GM23338 (cell line): ENCODE measurements around the gene ANGPTL2. TPM values are rescaled to one million over a fixed set of nuclear protein-coding genes. Genes with fewer than 3 reads are reported as not detected.

ENCODE experiments used
- ATAC-seq: fragments of 200-7000 bp; cut with Tn5 transposase; 3 replicates; pipeline ENCODE4 v1.9.1; 2020
- DNase-seq: peaks from one replicate; pipeline ENCODE4 v3.0.0-alpha.2; 2015; ENCODE audit warnings: low spot score
- H2AFZ ChIP-seq: fragments of 200-600 bp; sonication (generic); 2 replicates; pipeline ENCODE4 v1.8.0; 2016; ENCODE audit warnings: antibody characterized with exemption, mild to moderate bottlenecking, moderate library complexity
- H3F3A ChIP-seq: fragments of 200-600 bp; sonication (generic); replicated peaks from 2 replicates; pipeline ENCODE4 v1.8.0; 2017; ENCODE audit warnings: antibody characterized with exemption, mixed run types, low read depth
- H3K27ac ChIP-seq: fragments of 200-600 bp; sonication (generic); 2 replicates; pipeline ENCODE4 v1.6.1; 2016; ENCODE audit warnings: low read depth
- H3K27me3 ChIP-seq: fragments of 200-600 bp; sonication (generic); 2 replicates; pipeline ENCODE4 v1.8.0; 2016; ENCODE audit warnings: mild to moderate bottlenecking, mixed run types, moderate library complexity; ENCODE audit not compliant: insufficient read depth
- H3K36me3 ChIP-seq: fragments of 200-600 bp; sonication (generic); 2 replicates; pipeline ENCODE4 v1.8.0; 2016; ENCODE audit warnings: mild to moderate bottlenecking; ENCODE audit not compliant: insufficient read depth
- H3K4me1 ChIP-seq: fragments of 200-600 bp; sonication (generic); 2 replicates; pipeline ENCODE4 v1.8.0; 2016; ENCODE audit warnings: mild to moderate bottlenecking, moderate library complexity; ENCODE audit not compliant: insufficient read depth
- H3K4me2 ChIP-seq: fragments of 200-600 bp; sonication (generic); 2 replicates; pipeline ENCODE4 v1.7.1; 2017; ENCODE audit warnings: mixed run types
- H3K4me3 ChIP-seq: fragments of 200-600 bp; sonication (generic); 2 replicates; pipeline ENCODE4 v1.6.1; 2016; ENCODE audit warnings: mixed run types
- H3K79me2 ChIP-seq: fragments of 200-600 bp; sonication (generic); replicated peaks from 2 replicates; pipeline ENCODE4 v1.8.0; 2017; ENCODE audit warnings: mild to moderate bottlenecking; ENCODE audit not compliant: insufficient read depth
- H3K9me2 ChIP-seq: fragments of 200-600 bp; sonication (generic); 2 replicates; pipeline ENCODE4 v1.8.0; 2017; ENCODE audit not compliant: insufficient read depth
- H4K20me1 ChIP-seq: fragments of 200-600 bp; sonication (generic); replicated peaks from 2 replicates; pipeline ENCODE4 v1.8.0; 2017; ENCODE audit warnings: mild to moderate bottlenecking; ENCODE audit not compliant: insufficient read depth
- H3K27ac Mint-ChIP-seq: 2 replicates; pipeline ENCODE4 v1.8.0; 2020; ENCODE audit warnings: inconsistent platforms, mild to moderate bottlenecking, moderate library complexity, mixed read lengths
- H3K27me3 Mint-ChIP-seq: 3 replicates; pipeline ENCODE4 v1.8.0; 2022; ENCODE audit warnings: low read depth, mild to moderate bottlenecking, moderate library complexity, mixed read lengths, inconsistent platforms; ENCODE audit not compliant: insufficient read depth, poor library complexity
- H3K36me3 Mint-ChIP-seq: 3 replicates; pipeline ENCODE4 v1.8.0; 2021; ENCODE audit warnings: low read depth, mild to moderate bottlenecking, inconsistent platforms, moderate library complexity, mixed read lengths
- H3K4me1 Mint-ChIP-seq: 3 replicates; pipeline ENCODE4 v1.8.0; 2020; ENCODE audit warnings: mild to moderate bottlenecking, inconsistent platforms, mixed read lengths
- H3K4me3 Mint-ChIP-seq: 3 replicates; pipeline ENCODE4 v1.8.0; 2021; ENCODE audit warnings: moderate library complexity, mild to moderate bottlenecking, inconsistent platforms, mixed read lengths
- H3K9me3 Mint-ChIP-seq: 3 replicates; pipeline ENCODE4 v1.8.0; 2020; ENCODE audit warnings: moderate library complexity, mild to moderate bottlenecking, inconsistent platforms, mixed read lengths
- CREB1 ChIP-seq: fragments of 250-450 bp; sonication (Bioruptor Pico); IDR thresholded peaks from 2 replicates; pipeline ENCODE4 v1.5.0; 2020; ENCODE audit warnings: low read depth, mild to moderate bottlenecking, moderate library complexity
- CTCF ChIP-seq, 2 experiments: fragments of 200-600 bp in 1 of 2; sonication (generic) in 1 of 2; conservative IDR thresholded peaks; 2 replicates each; pipeline versions ENCODE4 v1.5.1 to v1.6.1; 2016 to 2017; ENCODE audit warnings: antibody characterized with exemption in 2 of 2, low read depth in 2 of 2, mild to moderate bottlenecking in 2 of 2, moderate library complexity in 1 of 2
- EZH2 ChIP-seq: fragments of 200-600 bp; sonication (generic); IDR thresholded peaks from one replicate; pipeline ENCODE4 v1.8.0; 2017; ENCODE audit warnings: antibody characterized with exemption, mild to moderate bottlenecking, low read depth; ENCODE audit not compliant: unreplicated experiment
- EZH2phosphoT487 ChIP-seq: fragments of 200-600 bp; sonication (generic); IDR thresholded peaks from one replicate; pipeline ENCODE4 v1.8.1; 2018; ENCODE audit warnings: antibody characterized with exemption; ENCODE audit not compliant: unreplicated experiment
- JUNB ChIP-seq: IDR thresholded peaks from one replicate; pipeline ENCODE4 v1.6.1; 2016; ENCODE audit warnings: antibody characterized with exemption; ENCODE audit not compliant: unreplicated experiment
- NANOG ChIP-seq: IDR thresholded peaks from 2 replicates; pipeline ENCODE4 v1.6.1; 2016; ENCODE audit warnings: antibody characterized with exemption, borderline replicate concordance
- POLR2AphosphoS5 ChIP-seq: IDR thresholded peaks from 2 replicates; pipeline ENCODE4 v1.6.1; 2016; ENCODE audit warnings: antibody characterized with exemption, low read depth
- ZNF114 ChIP-seq: fragments of 250-450 bp; sonication (Bioruptor Pico); IDR thresholded peaks from 2 replicates; pipeline ENCODE4 v1.5.0; 2020; ENCODE audit warnings: mild to moderate bottlenecking, moderate library complexity
- ZNF331 ChIP-seq: fragments of 250-450 bp; sonication (Bioruptor Pico); IDR thresholded peaks from 2 replicates; pipeline ENCODE4 v1.5.0; 2020; ENCODE audit warnings: low read depth, mild to moderate bottlenecking, moderate library complexity
- polyA plus RNA-seq: library from polyadenylated mRNA; unstranded; fragments of >200 nt; fragmentation: Nextera tagmentation; extraction: Ambion mirVana; gene quantifications from 2 replicates; pipeline ENCODE4 v1.2.1, GENCODE V29; 2016
- total RNA-seq: library from RNA; depleted of rRNA; stranded (reverse); fragments of >200 nt; shearing (Covaris generic); gene quantifications from 2 replicates; pipeline ENCODE4 v1.2.3, GENCODE V29; 2014
- TF ChIP-seq, protein P1 (sequence below): IDR thresholded peaks from 2 replicates; pipeline ENCODE4 v1.6.1; 2016; ENCODE audit warnings: antibody characterized with exemption
- TF ChIP-seq, protein P2 (sequence below): IDR thresholded peaks from one replicate; pipeline ENCODE4 v1.6.1; 2018; ENCODE audit warnings: antibody characterized with exemption; ENCODE audit not compliant: unreplicated experiment

Gene ANGPTL2
- total and polyA plus RNA-seq, 2 experiments from 2014 or later = 2.9 to 5.2 TPM

DNA sequence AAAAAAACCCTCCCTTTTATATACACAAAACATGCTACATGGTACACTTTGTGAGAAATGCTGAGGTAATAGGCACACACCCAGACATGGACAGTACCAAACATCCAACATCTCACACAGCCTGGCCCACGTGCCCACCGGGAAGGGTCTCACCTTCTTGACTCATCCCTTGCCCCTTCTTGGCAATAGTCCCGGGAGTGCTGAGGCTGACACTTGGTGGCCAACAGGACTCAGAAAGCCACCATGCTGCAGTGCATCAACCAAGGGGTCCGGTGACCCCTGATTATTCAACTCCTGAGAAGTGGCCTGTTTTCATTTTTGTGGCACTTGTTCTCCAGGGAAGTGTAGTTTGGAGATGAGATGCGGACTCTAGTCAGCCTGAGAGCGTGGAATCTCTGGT, 35.0 kb downstream of the ANGPTL2 start:
- Mint-ChIP-seq H3K27me3 (peaks cover 15% of the 10 kb centered on the region), H3K27ac (no peak overlapping the region), H3K36me3 (no peaks in the 10 kb centered on the region), H3K4me3 (no peak overlapping the region), H3K4me1 (0 out of 3 replicates have a peak, but pooled peaks cover 3% of the 10 kb centered on the region), H3K9me3 (no peaks in the 10 kb centered on the region; the same call in 2 of the 3 replicates)
- Histone ChIP-seq H4K20me1 (0 out of 2 replicates have a peak, but pooled peaks cover 5% of the 10 kb centered on the region), H2AFZ (no peak overlapping the region), H3K4me2 (no peak overlapping the region), H3K9me2 (no peaks in the 10 kb centered on the region), H3K4me1 (no peaks in the 10 kb centered on the region), H3K27ac (no peak overlapping the region), H3K4me3 (no peak overlapping the region), H3K36me3 (no peaks in the 10 kb centered on the region), H3K79me2 (no peaks in the 10 kb centered on the region), H3K27me3 (no peaks in the 10 kb centered on the region), H3F3A (no peaks in the 10 kb centered on the region)
- no peak for DNase-seq
- TF ChIP-seq, protein P1, sequence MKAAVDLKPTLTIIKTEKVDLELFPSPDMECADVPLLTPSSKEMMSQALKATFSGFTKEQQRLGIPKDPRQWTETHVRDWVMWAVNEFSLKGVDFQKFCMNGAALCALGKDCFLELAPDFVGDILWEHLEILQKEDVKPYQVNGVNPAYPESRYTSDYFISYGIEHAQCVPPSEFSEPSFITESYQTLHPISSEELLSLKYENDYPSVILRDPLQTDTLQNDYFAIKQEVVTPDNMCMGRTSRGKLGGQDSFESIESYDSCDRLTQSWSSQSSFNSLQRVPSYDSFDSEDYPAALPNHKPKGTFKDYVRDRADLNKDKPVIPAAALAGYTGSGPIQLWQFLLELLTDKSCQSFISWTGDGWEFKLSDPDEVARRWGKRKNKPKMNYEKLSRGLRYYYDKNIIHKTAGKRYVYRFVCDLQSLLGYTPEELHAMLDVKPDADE = no peak
- TF ChIP-seq CREB1 = no peak
- no peak for TF ChIP-seq EZH2phosphoT487
- TF ChIP-seq POLR2AphosphoS5 = no peak
- TF ChIP-seq, protein P2, sequence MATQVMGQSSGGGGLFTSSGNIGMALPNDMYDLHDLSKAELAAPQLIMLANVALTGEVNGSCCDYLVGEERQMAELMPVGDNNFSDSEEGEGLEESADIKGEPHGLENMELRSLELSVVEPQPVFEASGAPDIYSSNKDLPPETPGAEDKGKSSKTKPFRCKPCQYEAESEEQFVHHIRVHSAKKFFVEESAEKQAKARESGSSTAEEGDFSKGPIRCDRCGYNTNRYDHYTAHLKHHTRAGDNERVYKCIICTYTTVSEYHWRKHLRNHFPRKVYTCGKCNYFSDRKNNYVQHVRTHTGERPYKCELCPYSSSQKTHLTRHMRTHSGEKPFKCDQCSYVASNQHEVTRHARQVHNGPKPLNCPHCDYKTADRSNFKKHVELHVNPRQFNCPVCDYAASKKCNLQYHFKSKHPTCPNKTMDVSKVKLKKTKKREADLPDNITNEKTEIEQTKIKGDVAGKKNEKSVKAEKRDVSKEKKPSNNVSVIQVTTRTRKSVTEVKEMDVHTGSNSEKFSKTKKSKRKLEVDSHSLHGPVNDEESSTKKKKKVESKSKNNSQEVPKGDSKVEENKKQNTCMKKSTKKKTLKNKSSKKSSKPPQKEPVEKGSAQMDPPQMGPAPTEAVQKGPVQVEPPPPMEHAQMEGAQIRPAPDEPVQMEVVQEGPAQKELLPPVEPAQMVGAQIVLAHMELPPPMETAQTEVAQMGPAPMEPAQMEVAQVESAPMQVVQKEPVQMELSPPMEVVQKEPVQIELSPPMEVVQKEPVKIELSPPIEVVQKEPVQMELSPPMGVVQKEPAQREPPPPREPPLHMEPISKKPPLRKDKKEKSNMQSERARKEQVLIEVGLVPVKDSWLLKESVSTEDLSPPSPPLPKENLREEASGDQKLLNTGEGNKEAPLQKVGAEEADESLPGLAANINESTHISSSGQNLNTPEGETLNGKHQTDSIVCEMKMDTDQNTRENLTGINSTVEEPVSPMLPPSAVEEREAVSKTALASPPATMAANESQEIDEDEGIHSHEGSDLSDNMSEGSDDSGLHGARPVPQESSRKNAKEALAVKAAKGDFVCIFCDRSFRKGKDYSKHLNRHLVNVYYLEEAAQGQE = no peak
- ATAC-seq = no peak

DNA sequence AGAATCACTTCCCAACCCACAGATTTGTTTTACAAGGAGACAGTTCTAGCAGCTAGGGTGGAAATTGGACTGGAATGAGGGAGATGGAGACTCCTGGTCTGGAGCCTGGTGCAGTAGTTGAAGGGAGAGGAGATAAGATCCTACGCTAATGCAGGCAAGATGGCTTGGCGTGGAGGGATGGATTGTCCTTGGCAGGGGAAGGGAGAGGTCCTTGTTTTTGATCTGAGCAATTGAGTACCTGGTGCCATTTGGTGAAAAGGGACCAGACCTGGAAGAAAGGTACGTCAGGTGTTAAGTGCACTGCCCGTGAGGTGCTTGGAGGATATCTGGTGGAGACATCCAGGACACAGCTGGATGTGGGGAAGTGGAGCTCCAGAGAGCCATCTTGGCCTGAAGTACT, 35.7 kb downstream of the ANGPTL2 start:
- no peaks in the 10 kb centered on the region for H3K4me1 ChIP-seq
- no peaks in the 10 kb centered on the region for H3K9me2 ChIP-seq
- 0 out of 2 replicates have a peak, but pooled peaks cover 5% of the 10 kb centered on the region for H4K20me1 ChIP-seq
- Mint-ChIP-seq H3K4me1 (0 out of 3 replicates have a peak, but pooled peaks cover 3% of the 10 kb centered on the region), H3K36me3 (no peaks in the 10 kb centered on the region), H3K4me3 (no peak overlapping the region), H3K27me3 (peaks cover 14% of the 10 kb centered on the region), H3K9me3 (no peaks in the 10 kb centered on the region; the same call in 2 of the 3 replicates), H3K27ac (no peak overlapping the region)
- H3F3A ChIP-seq = no peaks in the 10 kb centered on the region
- H2AFZ ChIP-seq = no peak overlapping the region
- no peak overlapping the region for H3K27ac ChIP-seq
- no peak for DNase-seq
- no peaks in the 10 kb centered on the region for H3K79me2 ChIP-seq
- ATAC-seq = no peak
- TF ChIP-seq, protein P1 = no peak
- no peak for TF ChIP-seq EZH2phosphoT487
- TF ChIP-seq POLR2AphosphoS5 = no peak
- no peak for TF ChIP-seq ZNF114 (CRISPR knock-in tag)
- TF ChIP-seq CREB1 = no peak
- TF ChIP-seq EZH2 = no peak
- TF ChIP-seq JUNB = no peak
- no peak for TF ChIP-seq CTCF (conservative IDR thresholded peaks at IDR 0.05; ENCODE audit: low read depth in 2 of 2)
- TF ChIP-seq ZNF331 (CRISPR knock-in tag) = no peak
- no peak for TF ChIP-seq NANOG
- TF ChIP-seq, protein P2 = no peak
- H3K36me3 ChIP-seq = no peaks in the 10 kb centered on the region
- H3K27me3 ChIP-seq = no peaks in the 10 kb centered on the region
- H3K4me2 ChIP-seq = no peak overlapping the region
- no peak overlapping the region for H3K4me3 ChIP-seq
